Measurements from ENCODE around the gene WDR45B.

WDR45B gene

DNA sequence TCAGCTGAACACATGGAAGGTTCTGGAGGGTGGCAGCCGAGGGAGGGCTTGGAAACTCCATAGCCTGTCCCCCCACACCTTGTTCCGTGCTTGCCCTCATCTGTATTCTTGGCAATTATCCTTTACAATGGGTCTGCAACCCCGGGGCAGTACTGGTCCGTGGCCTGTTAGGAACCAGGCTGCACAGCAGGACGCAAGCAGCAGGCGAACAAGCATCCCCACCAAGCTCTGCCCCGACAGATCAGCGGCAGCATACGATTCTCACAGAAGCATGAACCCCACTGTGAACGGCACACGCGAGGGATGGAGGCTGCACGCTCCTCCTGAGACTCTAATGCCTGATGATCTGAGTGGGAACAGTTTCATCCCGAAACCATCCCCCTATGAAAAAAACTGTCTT, 6.2 kb downstream of the WDR45B start:
- no peaks in the 10 kb centered on the region for H3K4me1 ChIP-seq
- H3K27me3 ChIP-seq (ENCODE audit: low read depth): no peaks in the 10 kb centered on the region
- H3K9me3 ChIP-seq: no peaks in the 10 kb centered on the region
- H3K36me3 ChIP-seq (replicated peaks): peaks cover 51% of the 10 kb centered on the region
- H3K4me3 ChIP-seq: no peak overlapping the region
- DNase-seq (ENCODE audit: low spot score in 2 of 2): no peak
- in situ Hi-C loops (cut with MboI; ENCODE audit: low sequenced_read_pairs): no loop called here

GRCh38 chr17:82640036-82640435, 8.2 kb downstream of the WDR45B start:
- Histone ChIP-seq H3K9me3 (no peaks in the 10 kb centered on the region), H3K27me3 (ENCODE audit: low read depth) (no peaks in the 10 kb centered on the region), H3K4me3 (no peak overlapping the region), H3K4me1 (no peaks in the 10 kb centered on the region), H3K36me3 (replicated peaks) (peaks cover 55% of the 10 kb centered on the region)
- no peak for DNase-seq (ENCODE audit: low spot score in 2 of 2)
- in situ Hi-C loops (cut with MboI; ENCODE audit: low sequenced_read_pairs): no loop called here

DNA sequence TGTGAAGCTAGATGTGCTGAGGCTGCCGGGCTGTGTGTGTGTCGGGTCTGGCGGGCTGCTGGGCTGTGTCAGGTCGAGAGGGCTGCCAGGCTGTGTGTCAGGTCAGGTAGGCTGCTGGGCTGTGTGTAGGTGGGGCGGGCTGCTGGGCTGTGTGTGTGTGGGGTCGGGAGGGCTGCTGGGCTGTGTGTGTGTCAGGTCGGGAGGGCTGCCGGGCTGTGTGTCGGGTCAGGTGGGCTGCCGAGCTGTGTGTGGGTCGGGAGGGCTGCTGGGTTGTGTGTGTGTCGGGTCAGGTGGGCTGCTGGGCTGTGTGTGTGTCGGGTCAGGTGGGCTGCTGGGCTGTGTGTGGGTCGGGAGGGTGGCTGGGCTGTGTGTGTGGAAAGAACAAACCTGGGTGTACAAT, 8.6 kb downstream of the WDR45B start:
- Histone ChIP-seq H3K4me3 (no peak overlapping the region), H3K4me1 (no peaks in the 10 kb centered on the region), H3K27me3 (ENCODE audit: low read depth) (no peaks in the 10 kb centered on the region), H3K36me3 (replicated peaks) (peaks cover 56% of the 10 kb centered on the region), H3K9me3 (no peaks in the 10 kb centered on the region)
- no peak for DNase-seq (ENCODE audit: low spot score in 2 of 2)
- in situ Hi-C loops (cut with MboI; ENCODE audit: low sequenced_read_pairs): no loop called here

DNA sequence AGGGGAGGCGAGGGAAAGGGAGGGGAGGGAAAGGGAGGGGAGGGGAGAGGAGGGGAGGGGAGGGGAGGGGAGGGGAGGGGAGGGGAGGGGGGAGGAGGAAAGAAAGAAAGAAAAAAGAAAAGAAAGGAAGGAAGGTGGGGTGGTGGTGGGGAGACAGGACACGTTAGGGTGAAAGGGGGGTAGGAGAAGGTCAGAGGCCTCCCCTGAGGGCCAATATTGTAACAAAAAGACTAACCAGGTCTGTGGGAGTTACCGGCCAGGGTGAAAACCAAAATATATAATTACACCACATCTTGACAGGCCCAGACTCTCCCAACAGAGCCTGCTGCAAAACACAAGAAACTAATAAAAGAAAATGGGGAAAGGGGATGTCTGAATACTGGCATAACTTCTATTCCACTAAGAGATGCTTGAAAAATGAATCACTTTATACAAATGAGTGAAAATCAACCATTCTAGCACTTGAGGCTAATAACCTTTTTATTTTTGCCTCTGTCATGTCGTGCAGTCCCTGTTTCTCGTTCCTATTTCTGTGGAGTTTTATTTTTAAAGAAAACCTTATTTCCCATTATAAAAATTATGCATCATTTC, 10.0 kb downstream of the WDR45B start:
- DNase-seq (ENCODE audit: low spot score in 2 of 2): no peak
- Histone ChIP-seq H3K27me3 (ENCODE audit: low read depth) (no peaks in the 10 kb centered on the region), H3K36me3 (replicated peaks) (peaks cover 48% of the 10 kb centered on the region), H3K4me3 (no peak overlapping the region), H3K9me3 (no peaks in the 10 kb centered on the region), H3K4me1 (no peaks in the 10 kb centered on the region)
- in situ Hi-C loops (cut with MboI; ENCODE audit: low sequenced_read_pairs): no loop called here

DNA sequence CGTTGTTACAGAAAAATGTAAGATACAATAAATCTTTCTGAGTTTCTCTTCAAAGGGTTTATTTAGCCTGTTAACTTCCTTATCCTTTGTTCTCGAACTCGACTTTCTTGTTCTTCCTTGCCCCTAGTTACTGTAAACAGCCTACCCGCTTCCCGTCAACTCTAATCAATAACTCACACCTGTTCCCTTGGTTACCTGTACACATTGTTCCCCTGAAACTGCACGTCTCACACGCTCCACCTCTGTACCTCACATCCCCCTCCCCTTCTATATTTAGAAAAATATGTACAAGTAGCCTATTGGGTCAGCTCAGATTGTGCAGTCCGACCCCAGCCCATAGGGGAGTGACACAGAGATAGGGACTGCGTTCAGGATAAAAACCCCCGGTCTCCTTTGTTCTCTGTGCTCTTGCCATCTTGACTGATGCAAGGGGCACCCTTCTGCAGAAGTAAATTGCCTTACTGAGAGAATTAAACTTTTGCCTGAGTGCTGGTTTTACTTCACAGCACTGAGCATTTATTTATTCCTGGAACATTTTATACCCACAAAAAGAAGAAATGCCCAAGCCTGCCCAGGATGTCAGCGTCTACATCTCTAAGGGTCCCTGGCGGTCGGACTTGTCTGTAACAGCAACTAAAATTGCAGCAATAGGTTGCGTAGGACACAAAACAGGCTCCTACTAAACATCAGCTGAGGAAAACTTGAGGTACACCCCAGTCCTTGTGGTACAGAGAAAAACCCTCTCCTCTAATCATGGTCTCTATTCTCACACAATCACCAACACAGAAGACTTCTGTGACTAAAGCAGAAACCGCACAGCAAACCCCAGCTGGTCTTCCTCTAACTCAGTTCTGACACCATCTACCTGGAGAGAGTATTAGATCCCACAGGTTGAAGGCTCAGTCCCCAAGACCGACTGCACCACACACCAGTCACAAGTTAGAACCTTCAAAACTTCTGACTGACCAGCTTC, 11.3 kb downstream of the WDR45B start:
- in situ Hi-C loops (cut with MboI; ENCODE audit: low sequenced_read_pairs): no loop called here
- Histone ChIP-seq H3K27me3 (ENCODE audit: low read depth) (no peaks in the 10 kb centered on the region), H3K36me3 (replicated peaks) (peaks cover 43% of the 10 kb centered on the region), H3K4me3 (no peak overlapping the region), H3K9me3 (no peaks in the 10 kb centered on the region), H3K4me1 (no peaks in the 10 kb centered on the region)
- no peak for DNase-seq (ENCODE audit: low spot score in 2 of 2)

GRCh38 chr17:82633343-82633742, 14.9 kb downstream of the WDR45B start:
- no peaks in the 10 kb centered on the region for H3K27me3 ChIP-seq (ENCODE audit: low read depth)
- peaks cover 49% of the 10 kb centered on the region for H3K36me3 ChIP-seq (replicated peaks)
- H3K4me1 ChIP-seq: no peaks in the 10 kb centered on the region
- no peak for DNase-seq (ENCODE audit: low spot score in 2 of 2)
- in situ Hi-C loops (cut with MboI; ENCODE audit: low sequenced_read_pairs): no loop called here
- H3K9me3 ChIP-seq: no peaks in the 10 kb centered on the region
- H3K4me3 ChIP-seq: no peak overlapping the region

GRCh38 chr17:82632451-82632850, 15.8 kb downstream of the WDR45B start:
- Histone ChIP-seq H3K27me3 (ENCODE audit: low read depth) (no peaks in the 10 kb centered on the region), H3K36me3 (replicated peaks) (peaks cover 54% of the 10 kb centered on the region), H3K4me1 (no peaks in the 10 kb centered on the region), H3K9me3 (no peaks in the 10 kb centered on the region), H3K4me3 (no peak overlapping the region)
- no peak for DNase-seq (ENCODE audit: low spot score in 2 of 2)
- in situ Hi-C loops (cut with MboI; ENCODE audit: low sequenced_read_pairs): no loop called here

- no peak for DNase-seq (ENCODE audit: low spot score in 2 of 2)
- in situ Hi-C loops (cut with MboI; ENCODE audit: low sequenced_read_pairs): no loop called here
- Histone ChIP-seq H3K4me3 (no peak overlapping the region), H3K27me3 (ENCODE audit: low read depth) (no peaks in the 10 kb centered on the region), H3K36me3 (replicated peaks) (peaks cover 58% of the 10 kb centered on the region), H3K4me1 (no peaks in the 10 kb centered on the region), H3K9me3 (no peaks in the 10 kb centered on the region)
Measured at GRCh38 chr17:82631544-82631943, 16.7 kb downstream of the WDR45B start.

- no peaks in the 10 kb centered on the region for H3K27me3 ChIP-seq (ENCODE audit: low read depth)
- no peaks in the 10 kb centered on the region for H3K9me3 ChIP-seq
- H3K4me1 ChIP-seq: no peaks in the 10 kb centered on the region
- H3K36me3 ChIP-seq (replicated peaks): peaks cover 67% of the 10 kb centered on the region
- no peak for DNase-seq (ENCODE audit: low spot score in 2 of 2)
- no peak overlapping the region for H3K4me3 ChIP-seq
- in situ Hi-C loops (cut with MboI; ENCODE audit: low sequenced_read_pairs): no loop called here
Measured at GRCh38 chr17:82630212-82630611, 18.0 kb downstream of the WDR45B start.

DNA sequence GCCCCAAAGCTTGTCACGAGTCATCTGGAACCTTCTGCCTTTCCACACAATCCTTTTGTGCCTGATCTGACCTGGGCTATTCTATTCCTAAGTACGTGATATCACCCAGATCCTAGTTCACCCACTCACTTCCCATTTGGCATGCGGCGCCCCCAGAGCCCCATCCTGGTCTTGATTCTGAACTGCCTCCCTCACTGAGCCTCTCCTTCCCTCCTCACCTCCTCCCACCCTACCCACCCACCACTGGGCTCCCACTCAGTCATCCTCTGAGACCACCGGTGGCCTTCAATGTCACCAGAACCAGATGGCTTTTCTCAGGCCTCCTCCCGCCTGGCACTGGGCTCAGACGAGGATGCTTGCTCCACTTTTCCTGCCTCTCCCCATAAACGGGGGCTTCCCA, 18.5 kb downstream of the WDR45B start:
- Histone ChIP-seq H3K4me3 (no peak overlapping the region), H3K4me1 (no peaks in the 10 kb centered on the region), H3K27me3 (ENCODE audit: low read depth) (no peaks in the 10 kb centered on the region), H3K36me3 (replicated peaks) (peaks cover 68% of the 10 kb centered on the region), H3K9me3 (no peaks in the 10 kb centered on the region)
- in situ Hi-C loops (cut with MboI; ENCODE audit: low sequenced_read_pairs): no loop called here
- DNase-seq (ENCODE audit: low spot score in 2 of 2): no peak

GRCh38 chr17:82627405-82627804, 20.8 kb downstream of the WDR45B start:
- no peak overlapping the region for H3K4me3 ChIP-seq
- no peaks in the 10 kb centered on the region for H3K27me3 ChIP-seq (ENCODE audit: low read depth)
- no peak for DNase-seq (ENCODE audit: low spot score in 2 of 2)
- in situ Hi-C loops (cut with MboI; ENCODE audit: low sequenced_read_pairs): no loop called here
- no peaks in the 10 kb centered on the region for H3K9me3 ChIP-seq
- H3K4me1 ChIP-seq: no peaks in the 10 kb centered on the region
- peaks cover 75% of the 10 kb centered on the region for H3K36me3 ChIP-seq (replicated peaks)

- DNase-seq (ENCODE audit: low spot score in 2 of 2): no peak
- in situ Hi-C loops (cut with MboI; ENCODE audit: low sequenced_read_pairs): no loop called here
- peaks cover 86% of the 10 kb centered on the region for H3K36me3 ChIP-seq (replicated peaks)
- no peak overlapping the region for H3K4me3 ChIP-seq
- H3K27me3 ChIP-seq (ENCODE audit: low read depth): no peaks in the 10 kb centered on the region
- no peaks in the 10 kb centered on the region for H3K4me1 ChIP-seq
- H3K9me3 ChIP-seq: no peaks in the 10 kb centered on the region
Measured at GRCh38 chr17:82623707-82624106, 24.5 kb downstream of the WDR45B start.

DNA sequence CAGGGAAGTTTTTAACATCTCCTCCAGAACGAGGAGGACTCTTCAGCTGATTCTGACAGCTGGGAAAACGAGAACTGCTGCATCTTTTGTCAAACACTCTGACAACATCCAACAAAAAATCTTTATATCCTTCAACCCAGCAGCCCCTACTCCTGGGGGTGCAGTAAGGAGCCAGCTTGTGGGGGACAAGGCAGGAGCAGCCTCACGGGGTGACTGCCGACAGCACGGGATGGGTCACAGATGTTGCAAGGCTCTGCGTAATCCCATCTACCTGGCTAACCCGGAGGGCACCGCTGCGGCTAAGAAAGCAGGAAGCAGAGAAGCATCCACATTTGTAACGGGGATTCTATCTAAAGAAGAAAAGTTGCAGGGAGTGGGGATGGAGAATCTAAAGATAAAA, 28.6 kb downstream of the WDR45B start:
- Histone ChIP-seq H3K9me3 (no peaks in the 10 kb centered on the region), H3K4me1 (no peaks in the 10 kb centered on the region), H3K36me3 (replicated peaks) (peaks cover 87% of the 10 kb centered on the region), H3K27me3 (ENCODE audit: low read depth) (no peaks in the 10 kb centered on the region), H3K4me3 (no peak overlapping the region)
- in situ Hi-C loops (cut with MboI; ENCODE audit: low sequenced_read_pairs): no loop called here
- no peak for DNase-seq (ENCODE audit: low spot score in 2 of 2)

- no peak for DNase-seq (ENCODE audit: low spot score in 2 of 2)
- Histone ChIP-seq H3K4me1 (no peaks in the 10 kb centered on the region), H3K36me3 (replicated peaks) (peaks cover 88% of the 10 kb centered on the region), H3K9me3 (no peaks in the 10 kb centered on the region), H3K27me3 (ENCODE audit: low read depth) (no peaks in the 10 kb centered on the region), H3K4me3 (no peak overlapping the region)
- in situ Hi-C loops (cut with MboI; ENCODE audit: low sequenced_read_pairs): no loop called here
Measured at GRCh38 chr17:82619211-82619610, 29.0 kb downstream of the WDR45B start.

Measured in HAP-1 (cell line).